Occipital lobe (tissue), 2 donors: Measurements from ENCODE around the gene PRIMPOL. TPM values are rescaled to one million over a fixed set of nuclear protein-coding genes. Genes with fewer than 3 reads are reported as not detected.
A peak's percentile ranks its signal among the peaks of the same experiment; 100 is the strongest.
"Not testable (repeated sequence)": the region's sequence is repeated elsewhere in the genome, so short reads cannot be mapped to it uniquely, and the experiment has no call there.

Experiments
- DNase-seq: peaks from one replicate; lab custom pipeline; 2025; lab: John Stamatoyannopoulos, UW
- total RNA-seq: library from RNA; depleted of rRNA; stranded (reverse); fragments of >200 nt; gene quantifications from one replicate; pipeline ENCODE4 v1.2.3, GENCODE V29; 2014

The PRIMPOL gene
- total RNA-seq, 1 donor from 2014 or later, result 43.8 TPM

- DNase-seq, result no peak
Observed at GRCh38 chr4:184641022-184641421, 8.5 kb upstream of the PRIMPOL start.

- no peak for DNase-seq
Observed at GRCh38 chr4:184641451-184641850, 8.1 kb upstream of the PRIMPOL start.

- DNase-seq, result no peak
Observed at GRCh38 chr4:184643731-184644130, 5.8 kb upstream of the PRIMPOL start.

GRCh38 chr4:184644553-184645307, 4.8 kb upstream of the PRIMPOL start:
- DNase-seq, result no peak

GRCh38 chr4:184645904-184646610, 3.5 kb upstream of the PRIMPOL start:
- no peak for DNase-seq

GRCh38 chr4:184647266-184648053, 2.1 kb upstream of the PRIMPOL start:
- DNase-seq, result no peak

- DNase-seq, result no peak
Observed at GRCh38 chr4:184648054-184648312, 1.6 kb upstream of the PRIMPOL start.

GRCh38 chr4:184648313-184649025, 1.1 kb upstream of the PRIMPOL start:
- DNase-seq, result peak; percentile 44

GRCh38 chr4:184649971-184650855, 675 bp downstream of the PRIMPOL start:
- no peak for DNase-seq

GRCh38 chr4:184651899-184652298, 2.4 kb downstream of the PRIMPOL start:
- DNase-seq, result no peak

- not testable (repeated sequence) for DNase-seq
Observed at GRCh38 chr4:184652681-184653080, 3.1 kb downstream of the PRIMPOL start.

- no peak for DNase-seq
Observed at GRCh38 chr4:184653650-184654049, 4.1 kb downstream of the PRIMPOL start.

GRCh38 chr4:184655889-184656869, 6.6 kb downstream of the PRIMPOL start:
- DNase-seq, result no peak

- DNase-seq, result no peak
Observed at GRCh38 chr4:184657144-184657543, 7.6 kb downstream of the PRIMPOL start.

- DNase-seq, result not testable (repeated sequence)
Observed at GRCh38 chr4:184657820-184658219, 8.3 kb downstream of the PRIMPOL start.

GRCh38 chr4:184660978-184661377, 11.4 kb downstream of the PRIMPOL start:
- DNase-seq, result no peak

- no peak for DNase-seq
Observed at GRCh38 chr4:184662236-184662635, 12.7 kb downstream of the PRIMPOL start.

GRCh38 chr4:184664445-184665210, 15.1 kb downstream of the PRIMPOL start:
- DNase-seq, result no peak

GRCh38 chr4:184666670-184667069, 17.1 kb downstream of the PRIMPOL start:
- DNase-seq, result no peak
